ENCODE measurements around the gene ESAM.
"Not testable (repeated sequence)": the region's sequence is repeated elsewhere in the genome, so short reads cannot be mapped to it uniquely, and the experiment has no call there.

Gene ESAM

DNA sequence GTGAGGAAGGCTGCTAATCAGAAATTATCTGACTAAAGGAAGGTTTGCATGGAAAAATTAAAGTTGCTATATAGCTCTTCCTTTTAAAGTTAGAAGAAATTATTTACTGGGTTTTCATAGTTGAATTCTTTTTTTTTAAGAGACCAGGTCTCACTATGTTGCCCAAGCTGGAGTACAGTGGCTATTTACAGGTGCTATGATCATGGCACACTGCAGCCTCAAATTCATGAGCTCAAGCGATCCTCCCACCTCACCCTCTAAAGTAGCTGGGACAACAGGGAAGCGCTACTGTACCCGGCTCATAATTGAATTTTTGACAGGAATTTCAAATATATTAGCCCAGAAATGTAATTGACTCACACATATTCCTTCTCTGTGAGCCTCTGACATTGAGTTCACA, 34.2 kb upstream of the ESAM start:
- no peak overlapping the region for H3K4me3 ChIP-seq (ENCODE audit: low read length)
- H3K9ac ChIP-seq (ENCODE audit: low read depth, low read length), result no peak overlapping the region
- H3K4me1 ChIP-seq (ENCODE audit: insufficient read depth, low read length), result peaks cover 50% of the 10 kb centered on the region
- H3K27me3 ChIP-seq (ENCODE audit: insufficient read depth, low read length), result no peaks in the 10 kb centered on the region
- no peak overlapping the region for H3K27ac ChIP-seq (ENCODE audit: low read depth, low read length)
- WGBS, result 87% methylated on average over 3 of the region's 3 CpGs
- H3K9me3 ChIP-seq (ENCODE audit: insufficient read depth, low read depth, low read length), result no peaks in the 10 kb centered on the region
- no peaks in the 10 kb centered on the region for H3K36me3 ChIP-seq (ENCODE audit: insufficient read depth, low read length)

DNA sequence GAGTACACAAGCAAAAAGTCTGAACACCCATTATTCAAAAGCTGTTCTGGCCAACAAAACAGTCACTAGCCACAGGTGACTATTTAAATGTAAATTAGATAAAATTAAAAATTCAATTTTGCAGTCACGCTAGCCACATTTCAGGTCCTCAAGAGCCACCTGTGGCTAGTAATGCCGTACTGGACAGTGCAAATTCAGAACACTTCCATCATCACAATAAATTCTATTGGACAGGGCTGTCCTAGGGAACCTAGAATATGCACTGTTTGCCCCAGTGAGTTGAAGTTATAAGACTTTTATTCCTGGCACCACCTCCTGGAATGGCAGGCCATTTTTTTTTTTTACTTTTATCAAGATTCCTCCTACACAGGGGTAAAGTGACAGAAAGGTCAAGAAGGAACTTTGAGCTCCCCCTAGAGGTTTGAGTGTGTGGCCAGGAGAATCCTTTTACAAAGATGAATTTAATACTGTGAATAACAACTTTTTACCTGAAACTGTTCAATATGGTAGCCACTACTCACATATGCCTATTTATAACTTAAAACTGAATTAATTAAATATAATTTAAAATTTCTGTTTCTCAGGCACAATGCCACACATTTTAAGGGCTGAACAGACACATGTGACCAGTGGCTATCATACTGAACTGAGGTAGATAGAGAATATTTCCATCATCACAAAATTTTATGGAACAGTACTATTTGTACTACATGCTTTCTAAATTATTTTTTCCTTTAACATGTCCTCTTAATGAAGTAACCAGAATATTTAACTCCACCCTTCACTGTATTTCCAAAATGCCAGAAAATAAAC, 31.6 kb upstream of the ESAM start:
- no peak overlapping the region for H3K9ac ChIP-seq (ENCODE audit: low read depth, low read length)
- H3K4me3 ChIP-seq (ENCODE audit: low read length), result no peak overlapping the region
- 65% methylated on average over 2 of the region's 2 CpGs for WGBS
- no peaks in the 10 kb centered on the region for H3K9me3 ChIP-seq (ENCODE audit: insufficient read depth, low read depth, low read length)
- peaks cover 48% of the 10 kb centered on the region for H3K4me1 ChIP-seq (ENCODE audit: insufficient read depth, low read length)
- H3K27ac ChIP-seq (ENCODE audit: low read depth, low read length), result no peak overlapping the region
- no peaks in the 10 kb centered on the region for H3K27me3 ChIP-seq (ENCODE audit: insufficient read depth, low read length)
- no peaks in the 10 kb centered on the region for H3K36me3 ChIP-seq (ENCODE audit: insufficient read depth, low read length)

DNA sequence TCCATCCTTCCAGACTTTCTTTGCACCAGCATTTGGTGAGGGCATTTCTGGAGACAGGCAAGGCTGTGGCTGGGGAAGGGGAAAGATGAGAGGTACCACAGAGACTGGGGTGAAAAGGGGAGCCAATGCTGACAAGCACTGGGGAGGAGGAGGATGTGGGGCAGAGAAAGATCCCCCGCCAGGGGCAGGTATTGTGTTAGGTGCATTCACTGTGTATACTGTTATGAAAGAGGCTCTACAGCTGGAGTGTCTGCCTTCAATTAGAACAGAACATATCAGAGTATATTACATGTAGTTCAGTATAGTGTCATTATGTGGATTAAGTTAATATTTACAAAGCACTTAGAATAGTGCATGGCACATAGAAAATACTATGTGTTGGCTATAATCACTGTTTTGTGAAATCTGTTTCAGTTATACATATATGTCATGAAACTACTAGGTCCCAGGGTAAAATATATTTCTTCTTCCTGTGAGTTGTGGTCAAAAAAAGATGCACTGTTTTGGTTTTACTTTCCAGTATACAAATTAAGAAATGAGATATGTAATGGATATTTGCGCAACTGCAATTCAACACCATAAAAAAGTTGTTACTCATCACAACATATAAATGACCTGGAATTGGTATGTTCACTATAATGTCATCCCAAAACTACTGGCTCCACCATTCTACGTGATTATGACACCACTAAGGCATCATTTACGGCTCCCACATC, 29.7 kb upstream of the ESAM start:
- Histone ChIP-seq H3K27ac (ENCODE audit: low read depth, low read length) (no peak overlapping the region), H3K9ac (ENCODE audit: low read depth, low read length) (no peak overlapping the region), H3K4me1 (ENCODE audit: insufficient read depth, low read length) (peaks cover 37% of the 10 kb centered on the region), H3K27me3 (ENCODE audit: insufficient read depth, low read length) (no peaks in the 10 kb centered on the region), H3K4me3 (ENCODE audit: low read length) (no peak overlapping the region), H3K9me3 (ENCODE audit: insufficient read depth, low read depth, low read length) (no peaks in the 10 kb centered on the region), H3K36me3 (ENCODE audit: insufficient read depth, low read length) (no peaks in the 10 kb centered on the region)
- WGBS, result 91% methylated on average over 4 of the region's 4 CpGs

DNA sequence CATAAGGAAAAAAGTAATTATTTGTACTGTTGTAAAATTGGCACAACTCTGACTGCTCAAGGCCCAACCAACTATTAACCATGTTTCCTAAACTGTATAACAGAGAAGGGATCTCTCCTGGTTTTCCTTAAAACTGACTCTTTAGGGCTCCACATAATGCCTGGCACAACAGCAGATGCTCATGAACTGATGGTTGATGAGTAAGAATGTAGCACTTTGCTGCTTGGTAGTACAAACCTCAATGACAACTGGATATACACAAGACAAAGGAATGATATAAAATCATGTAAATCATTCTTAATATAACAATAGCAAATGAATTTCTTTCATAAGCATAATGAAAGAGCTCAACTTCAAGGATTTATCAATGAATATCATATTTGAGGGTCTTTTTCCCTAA, 26.4 kb upstream of the ESAM start:
- no peak overlapping the region for H3K4me3 ChIP-seq (ENCODE audit: low read length)
- no peaks in the 10 kb centered on the region for H3K9me3 ChIP-seq (ENCODE audit: insufficient read depth, low read depth, low read length)
- H3K36me3 ChIP-seq (ENCODE audit: insufficient read depth, low read length), result no peaks in the 10 kb centered on the region
- no peaks in the 10 kb centered on the region for H3K27me3 ChIP-seq (ENCODE audit: insufficient read depth, low read length)
- H3K27ac ChIP-seq (ENCODE audit: low read depth, low read length), result no peak overlapping the region
- H3K9ac ChIP-seq (ENCODE audit: low read depth, low read length), result no peak overlapping the region
- H3K4me1 ChIP-seq (ENCODE audit: insufficient read depth, low read length), result peaks cover 29% of the 10 kb centered on the region

DNA sequence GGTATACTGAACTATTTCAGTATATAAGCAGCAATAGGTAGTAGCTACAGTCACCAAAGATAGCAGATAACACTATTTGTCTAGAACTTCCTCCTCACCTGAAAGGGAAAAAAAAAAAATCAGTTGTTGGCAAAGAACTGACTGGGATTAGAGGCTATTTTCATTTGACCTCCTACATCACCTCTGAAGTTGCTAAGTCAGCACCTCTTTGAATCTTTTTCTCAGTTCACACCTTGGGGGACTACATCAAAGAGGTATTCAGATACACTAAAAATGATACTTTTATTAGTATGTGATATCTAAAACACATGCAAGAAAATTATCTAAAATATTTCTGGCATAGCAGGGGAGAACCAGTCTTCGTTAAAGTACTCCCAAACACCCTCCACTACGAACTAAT, 22.0 kb upstream of the ESAM start:
- 97% methylated on average over 2 of the region's 2 CpGs for WGBS

DNA sequence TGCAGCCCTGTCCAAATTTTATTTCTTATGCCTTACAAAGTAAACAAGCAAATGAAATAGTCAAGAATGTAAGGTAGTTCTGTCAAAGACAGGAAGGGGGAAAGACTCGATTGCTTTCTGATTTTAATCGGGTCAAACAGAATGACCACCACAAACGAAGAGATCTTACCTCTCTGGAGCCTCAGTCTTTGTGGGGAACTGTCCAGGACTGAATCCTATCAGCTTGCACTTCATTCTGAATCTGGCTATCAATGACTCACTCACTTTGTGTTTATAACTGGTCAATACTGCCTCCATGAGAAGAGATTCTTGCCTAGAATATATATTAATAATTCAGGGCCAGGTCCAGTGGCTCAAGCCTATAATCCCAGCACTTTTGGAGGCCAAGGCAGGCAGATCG, 20.9 kb upstream of the ESAM start:
- Histone ChIP-seq H3K9ac (ENCODE audit: low read depth, low read length) (no peak overlapping the region), H3K9me3 (ENCODE audit: insufficient read depth, low read depth, low read length) (no peaks in the 10 kb centered on the region)
- 91% methylated on average over 4 of the region's 4 CpGs for WGBS

More for the DNA sequence above, 22.0 kb upstream of the ESAM start:
- H3K4me3 ChIP-seq (ENCODE audit: low read length), result no peak overlapping the region
- no peak overlapping the region for H3K27ac ChIP-seq (ENCODE audit: low read depth, low read length)
- H3K9me3 ChIP-seq (ENCODE audit: insufficient read depth, low read depth, low read length), result no peaks in the 10 kb centered on the region
- H3K9ac ChIP-seq (ENCODE audit: low read depth, low read length), result no peak overlapping the region
- no peaks in the 10 kb centered on the region for H3K27me3 ChIP-seq (ENCODE audit: insufficient read depth, low read length)
- no peaks in the 10 kb centered on the region for H3K4me1 ChIP-seq (ENCODE audit: insufficient read depth, low read length)
- no peaks in the 10 kb centered on the region for H3K36me3 ChIP-seq (ENCODE audit: insufficient read depth, low read length)

DNA sequence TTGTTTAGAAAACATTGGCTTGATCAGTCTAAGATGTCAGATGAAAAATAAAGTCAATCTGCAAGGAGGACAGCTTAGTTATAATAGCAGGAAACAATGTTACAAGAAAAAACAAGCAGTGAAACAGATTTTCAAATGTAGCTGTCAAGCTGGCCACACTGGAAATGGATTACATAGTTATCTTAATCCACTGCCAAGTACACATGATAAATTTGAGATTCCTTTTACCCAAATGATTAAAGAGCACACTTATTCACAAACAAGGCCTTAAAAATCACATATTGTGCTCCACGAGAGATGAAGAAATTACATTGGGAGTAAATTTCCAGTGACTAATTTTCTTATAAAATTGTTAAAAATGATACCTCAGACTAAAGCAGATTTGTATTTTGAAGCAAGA, 17.5 kb upstream of the ESAM start:
- WGBS, result no CpG with 5 or more reads among the region's 1 CpG
- no peaks in the 10 kb centered on the region for H3K4me1 ChIP-seq (ENCODE audit: insufficient read depth, low read length)
- no peaks in the 10 kb centered on the region for H3K27me3 ChIP-seq (ENCODE audit: insufficient read depth, low read length)
- no peak overlapping the region for H3K9ac ChIP-seq (ENCODE audit: low read depth, low read length)
- no peaks in the 10 kb centered on the region for H3K9me3 ChIP-seq (ENCODE audit: insufficient read depth, low read depth, low read length)
- H3K27ac ChIP-seq (ENCODE audit: low read depth, low read length), result no peak overlapping the region
- H3K36me3 ChIP-seq (ENCODE audit: insufficient read depth, low read length), result peaks cover 3% of the 10 kb centered on the region; the same call in 1 of the 2 replicates
- H3K4me3 ChIP-seq (ENCODE audit: low read length), result no peak overlapping the region

More for the DNA sequence above, 20.9 kb upstream of the ESAM start:
- no peaks in the 10 kb centered on the region for H3K4me1 ChIP-seq (ENCODE audit: insufficient read depth, low read length)
- no peaks in the 10 kb centered on the region; the same call in 1 of the 2 replicates for H3K36me3 ChIP-seq (ENCODE audit: insufficient read depth, low read length)
- H3K27me3 ChIP-seq (ENCODE audit: insufficient read depth, low read length), result no peaks in the 10 kb centered on the region
- H3K27ac ChIP-seq (ENCODE audit: low read depth, low read length), result no peak overlapping the region
- no peak overlapping the region for H3K4me3 ChIP-seq (ENCODE audit: low read length)

DNA sequence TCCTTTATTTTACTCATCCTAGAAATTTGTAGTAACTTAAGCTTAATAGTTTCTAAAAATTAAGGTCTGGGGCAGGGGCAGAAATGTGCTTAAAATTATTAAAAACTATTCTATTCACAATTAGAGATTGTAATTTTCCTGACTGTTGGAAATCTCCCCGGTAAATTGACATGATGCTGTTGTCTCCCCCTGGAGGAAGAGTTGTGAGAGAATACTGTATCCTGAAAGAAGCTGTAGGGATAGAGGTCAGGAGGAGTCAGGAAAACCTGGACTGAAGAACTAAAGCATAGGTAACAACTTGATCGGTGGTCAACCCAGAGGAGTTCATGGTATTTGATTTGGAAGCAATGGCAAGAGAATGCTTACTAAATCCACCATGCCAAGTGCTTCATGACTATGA, 16.2 kb upstream of the ESAM start:
- Histone ChIP-seq H3K4me1 (ENCODE audit: insufficient read depth, low read length) (no peaks in the 10 kb centered on the region), H3K9me3 (ENCODE audit: insufficient read depth, low read depth, low read length) (no peaks in the 10 kb centered on the region), H3K36me3 (ENCODE audit: insufficient read depth, low read length) (peaks cover 15% of the 10 kb centered on the region; the same call in 1 of the 2 replicates), H3K27me3 (ENCODE audit: insufficient read depth, low read length) (no peaks in the 10 kb centered on the region), H3K4me3 (ENCODE audit: low read length) (no peak overlapping the region), H3K27ac (ENCODE audit: low read depth, low read length) (no peak overlapping the region), H3K9ac (ENCODE audit: low read depth, low read length) (no peak overlapping the region)
- 83% methylated on average over 2 of the region's 2 CpGs for WGBS

DNA sequence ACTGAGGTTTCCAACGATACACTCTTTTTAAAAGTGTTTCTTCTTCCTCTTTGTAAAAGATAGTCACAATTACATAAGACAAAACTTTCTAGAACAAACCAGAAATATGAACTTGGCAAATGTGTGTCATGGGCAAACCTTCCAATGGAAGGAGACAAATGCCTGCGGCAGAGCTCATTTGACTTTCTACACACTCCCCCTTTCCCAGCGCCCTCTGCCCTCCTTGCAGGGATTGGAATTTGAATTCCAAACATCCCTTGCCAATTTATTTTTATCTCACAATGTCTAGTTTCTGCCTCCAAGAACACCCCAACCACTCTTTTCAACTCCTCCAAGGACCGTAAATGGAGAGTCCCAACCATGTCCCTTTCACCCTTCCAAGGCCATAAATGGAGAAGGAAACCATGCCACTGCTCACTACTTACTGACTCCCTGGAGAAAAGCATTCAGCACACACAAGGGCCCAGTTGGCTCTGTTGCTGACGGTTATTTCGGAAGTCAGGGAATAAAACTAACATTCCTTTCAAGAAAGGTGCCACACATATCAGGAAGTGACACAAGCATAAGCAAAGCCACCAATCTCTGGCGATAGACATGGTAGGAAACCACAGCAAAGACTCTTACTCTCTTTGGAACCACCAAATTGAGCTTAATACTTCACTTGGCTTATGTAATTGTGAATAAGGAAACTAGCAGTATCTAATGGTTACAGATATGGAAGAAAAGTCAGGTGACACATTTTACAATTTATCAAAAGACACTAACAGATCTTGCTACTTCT, 15.0 kb upstream of the ESAM start:
- no peak overlapping the region for H3K4me3 ChIP-seq (ENCODE audit: low read length)
- H3K36me3 ChIP-seq (ENCODE audit: insufficient read depth, low read length), result peaks cover 26% of the 10 kb centered on the region
- no peaks in the 10 kb centered on the region for H3K4me1 ChIP-seq (ENCODE audit: insufficient read depth, low read length)
- 95% methylated on average over 7 of the region's 7 CpGs for WGBS
- no peak overlapping the region for H3K27ac ChIP-seq (ENCODE audit: low read depth, low read length)
- H3K9me3 ChIP-seq (ENCODE audit: insufficient read depth, low read depth, low read length), result no peaks in the 10 kb centered on the region
- no peak overlapping the region for H3K9ac ChIP-seq (ENCODE audit: low read depth, low read length)
- no peaks in the 10 kb centered on the region for H3K27me3 ChIP-seq (ENCODE audit: insufficient read depth, low read length)

DNA sequence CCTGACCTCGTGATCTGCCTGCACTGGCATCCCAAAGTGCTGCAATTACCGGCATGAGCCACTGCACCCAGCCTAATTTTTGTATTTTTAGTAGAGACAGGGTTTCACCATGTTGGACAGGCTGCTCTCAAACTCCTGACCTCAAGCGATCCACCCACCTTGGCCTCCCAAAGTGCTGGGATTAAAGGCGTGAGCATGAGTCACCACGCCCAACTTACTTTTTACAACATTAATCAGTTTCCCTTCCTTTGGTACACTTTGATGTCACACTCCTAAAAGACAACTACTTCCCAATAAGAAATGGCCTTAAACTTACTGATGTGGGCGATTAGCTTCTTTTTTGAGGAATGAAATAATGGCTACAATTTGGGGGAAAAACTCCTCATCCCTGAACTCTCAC, 8.9 kb upstream of the ESAM start:
- H3K9me3 ChIP-seq (ENCODE audit: insufficient read depth, low read depth, low read length); H3K27ac ChIP-seq (ENCODE audit: low read depth, low read length); H3K27me3 ChIP-seq (ENCODE audit: insufficient read depth, low read length); H3K4me1 ChIP-seq (ENCODE audit: insufficient read depth, low read length); H3K4me3 ChIP-seq (ENCODE audit: low read length); H3K9ac ChIP-seq (ENCODE audit: low read depth, low read length): not testable (repeated sequence)
- 94% methylated on average over 5 of the region's 6 CpGs for WGBS
- peaks cover 85% of the 10 kb centered on the region for H3K36me3 ChIP-seq (ENCODE audit: insufficient read depth, low read length)

Measured in HUES64 (cell line).